A673 (cell line): ENCODE data around the gene GNPDA2.

Source experiments
- CTCF ChIP-seq: fragments of 300-800, 200-600 bp; sonication (generic); conservative IDR thresholded peaks from 2 replicates; pipeline ENCODE4 v1.5.1; 2017; ENCODE audit warnings: low read depth, mild to moderate bottlenecking, antibody characterized with exemption, low read length, moderate library complexity, mixed read lengths
- EZH2 ChIP-seq: fragments of 200-600 bp; sonication (generic); IDR thresholded peaks from 2 replicates; pipeline ENCODE4 v1.6.1; 2017; ENCODE audit warnings: borderline replicate concordance, low read depth, mild to moderate bottlenecking, mixed read lengths, antibody characterized with exemption, low read length; ENCODE audit not compliant: poor library complexity, severe bottlenecking

- TF ChIP-seq CTCF (no peak), EZH2 (no peak)
Measured at GRCh38 chr4:44700427-44700826, 25.9 kb downstream of the GNPDA2 start.
